Measurements from ENCODE around the gene CHTOP.
"Not testable (repeated sequence)": the region's sequence is repeated elsewhere in the genome, so short reads cannot be mapped to it uniquely, and the experiment has no call there.

CHTOP gene, protein sequence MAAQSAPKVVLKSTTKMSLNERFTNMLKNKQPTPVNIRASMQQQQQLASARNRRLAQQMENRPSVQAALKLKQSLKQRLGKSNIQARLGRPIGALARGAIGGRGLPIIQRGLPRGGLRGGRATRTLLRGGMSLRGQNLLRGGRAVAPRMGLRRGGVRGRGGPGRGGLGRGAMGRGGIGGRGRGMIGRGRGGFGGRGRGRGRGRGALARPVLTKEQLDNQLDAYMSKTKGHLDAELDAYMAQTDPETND

GRCh38 chr1:153633754-153634665 lies at the start of gene CHTOP:
Gene CHTOP, plus strand, starts transcription at chr1:153634066. Its CDS starts 2,523 bp downstream, at chr1:153636589.
- DNase-seq, result peak; percentile 96

DNA sequence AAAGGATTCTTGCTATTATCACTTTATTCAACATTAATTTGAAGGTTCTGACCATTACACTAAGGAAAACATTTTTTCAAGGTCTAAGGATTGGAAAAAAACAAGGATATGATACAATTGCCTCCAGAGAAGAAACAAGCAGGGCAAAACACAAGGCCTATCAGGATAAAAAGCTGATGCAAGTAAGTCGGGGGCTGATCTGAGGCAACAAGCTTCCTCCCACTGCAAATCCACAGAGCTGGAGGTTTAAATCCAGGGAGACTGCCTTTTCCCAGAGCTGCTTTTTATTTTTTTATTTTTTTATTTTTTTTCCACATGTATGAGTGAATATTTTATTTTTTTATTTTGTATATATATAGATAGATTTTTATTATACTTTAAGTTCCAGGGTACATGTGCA lies 48.9 kb upstream of the CHTOP start:
- no peak for DNase-seq

- no peak for DNase-seq
These were observed 47.5 kb upstream of the CHTOP start for GRCh38 chr1:153586347-153586746.

DNA sequence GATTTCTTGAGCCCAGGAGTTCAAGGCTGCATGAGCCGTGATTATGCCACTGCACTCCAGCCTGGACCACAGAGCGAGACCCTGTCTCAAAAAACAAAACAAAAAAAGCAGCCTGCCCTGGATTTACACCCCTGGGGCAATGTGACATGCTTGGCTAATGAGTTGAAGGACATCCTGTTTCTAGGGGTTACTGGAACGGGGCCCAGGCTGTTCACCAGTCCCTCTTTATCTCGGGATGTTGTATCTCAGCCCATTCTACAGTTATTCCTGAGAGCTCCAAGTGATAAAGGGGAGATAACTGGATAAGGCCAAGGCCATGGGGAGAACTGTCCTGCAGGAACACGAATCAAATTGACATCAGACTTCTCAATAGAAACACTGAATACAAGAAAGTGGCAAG lies 46.6 kb upstream of the CHTOP start:
- no peak for DNase-seq

DNA sequence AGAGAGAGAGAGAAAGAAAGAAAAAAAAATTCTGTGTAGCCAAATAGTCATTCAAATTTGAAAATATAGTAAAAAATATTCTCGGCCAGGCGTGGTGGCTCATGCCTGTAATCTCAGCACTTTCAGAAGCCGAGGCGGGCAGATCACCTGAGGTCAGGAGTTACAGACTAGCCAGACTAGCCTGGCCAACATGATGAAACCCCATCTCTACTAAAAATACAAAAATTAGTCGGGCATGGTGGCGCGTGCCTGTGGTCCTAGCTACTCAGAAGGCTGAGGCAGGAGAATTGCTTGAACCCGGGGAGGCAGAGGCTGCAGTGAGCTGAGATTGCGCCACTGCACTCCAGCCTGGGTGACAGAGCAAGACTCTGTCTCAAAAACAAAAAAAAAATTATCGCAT lies 45.8 kb upstream of the CHTOP start:
- not testable (repeated sequence) for DNase-seq

- DNase-seq, result no peak
These were observed 45.4 kb upstream of the CHTOP start for GRCh38 chr1:153588482-153588881.

GRCh38 chr1:153592748-153593147 lies 41.1 kb upstream of the CHTOP start:
- no peak for DNase-seq

DNA sequence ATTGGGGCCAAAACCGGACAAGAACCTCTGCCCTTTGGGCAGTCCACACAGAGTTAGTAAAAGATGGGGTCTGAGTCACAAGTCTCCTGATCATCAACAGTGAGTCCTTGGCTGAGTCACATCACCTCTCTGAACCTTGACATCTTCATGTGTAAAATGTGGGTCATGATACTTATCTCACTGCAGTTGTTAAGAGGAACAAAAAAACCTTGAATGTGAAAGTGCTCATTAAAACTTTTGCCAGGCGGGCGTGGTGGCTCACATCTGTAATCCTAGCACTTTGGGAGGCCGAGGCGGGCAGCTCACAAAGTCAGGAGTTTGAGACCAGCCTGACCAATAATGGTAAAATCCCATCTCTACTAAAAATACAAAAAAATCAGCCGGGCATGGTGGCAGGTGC lies 36.7 kb upstream of the CHTOP start:
- no peak for DNase-seq

DNA sequence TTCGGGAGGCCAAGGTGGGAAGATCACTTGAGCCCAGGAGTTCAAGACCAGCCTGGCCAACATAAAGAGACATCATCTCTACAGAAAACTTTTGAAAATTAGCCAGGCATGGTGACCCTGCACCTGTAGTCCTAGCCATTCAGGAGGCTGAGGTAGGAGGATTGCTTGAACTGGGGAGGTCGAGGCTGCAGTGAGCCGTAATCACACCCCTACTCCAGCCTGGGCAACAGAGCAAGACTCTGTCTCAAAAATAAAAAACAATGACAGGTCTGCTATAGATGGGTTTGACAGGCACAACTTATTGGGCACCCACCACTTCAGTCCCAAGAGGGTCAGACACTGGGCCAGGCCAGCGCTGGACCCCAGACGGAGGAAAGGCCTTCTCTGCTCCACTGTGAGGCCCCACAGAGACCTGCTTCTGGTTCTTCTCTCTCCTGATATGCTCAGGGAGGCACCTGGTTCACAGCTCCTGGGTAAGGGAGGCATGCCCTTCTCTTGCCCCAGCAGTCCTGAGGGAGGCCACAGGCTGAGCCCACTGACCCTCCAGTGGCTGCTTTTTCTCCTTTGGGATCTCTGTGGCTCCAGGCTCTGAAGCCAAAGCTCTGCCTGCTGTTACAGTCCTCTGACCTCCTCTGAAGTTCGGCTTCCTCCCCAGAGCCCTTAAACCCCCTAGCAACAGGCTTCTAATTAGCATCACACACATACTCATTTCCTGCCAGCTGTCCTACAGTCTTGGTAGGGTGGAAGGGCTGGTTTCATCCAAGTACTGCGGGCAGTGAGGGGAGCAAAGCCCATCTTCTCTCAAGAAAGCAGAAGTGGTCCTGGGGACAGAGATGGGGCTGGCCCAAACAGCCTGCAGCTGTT lies 35.3 kb upstream of the CHTOP start:
- DNase-seq, result no peak

GRCh38 chr1:153599847-153600246 lies 34.0 kb upstream of the CHTOP start:
- DNase-seq, result no peak

- DNase-seq, result no peak
These were observed 31.1 kb upstream of the CHTOP start for GRCh38 chr1:153602749-153603148.

- DNase-seq, result no peak
These were observed 27.7 kb upstream of the CHTOP start for GRCh38 chr1:153606194-153606593.

- DNase-seq, result no peak
These were observed 26.5 kb upstream of the CHTOP start for GRCh38 chr1:153607381-153607780.

DNA sequence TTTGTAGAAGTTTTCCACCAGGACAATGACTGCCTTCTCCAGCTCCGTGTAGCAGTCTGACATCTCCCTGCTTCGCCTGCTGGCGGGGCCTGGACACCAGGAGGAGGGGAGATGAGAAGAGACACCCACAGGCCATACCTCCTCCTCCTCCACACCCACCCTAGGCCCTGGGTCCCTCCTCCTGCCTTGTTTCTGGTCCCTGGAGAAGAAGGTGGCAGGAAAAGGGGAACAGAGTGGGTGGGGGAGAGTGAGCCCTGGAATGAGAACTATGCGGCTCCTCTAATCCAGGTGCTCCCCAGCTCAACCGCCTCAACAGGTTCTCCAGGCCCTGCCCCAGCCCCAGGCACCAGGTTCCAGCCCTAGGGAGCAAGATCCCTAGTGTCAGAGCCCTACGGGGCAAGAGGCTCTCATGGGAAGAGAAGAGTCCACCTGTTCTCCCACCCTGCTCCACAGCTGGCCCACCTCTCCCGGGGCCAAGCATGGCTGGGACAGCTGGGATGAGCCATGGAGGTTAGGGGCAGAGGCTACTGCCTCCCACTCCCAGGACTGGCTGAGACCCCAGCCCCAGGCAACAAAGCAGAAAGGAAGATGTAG lies 25.7 kb upstream of the CHTOP start:
- no peak for DNase-seq

GRCh38 chr1:153608742-153609584 lies 24.9 kb upstream of the CHTOP start:
- DNase-seq, result no peak

DNA sequence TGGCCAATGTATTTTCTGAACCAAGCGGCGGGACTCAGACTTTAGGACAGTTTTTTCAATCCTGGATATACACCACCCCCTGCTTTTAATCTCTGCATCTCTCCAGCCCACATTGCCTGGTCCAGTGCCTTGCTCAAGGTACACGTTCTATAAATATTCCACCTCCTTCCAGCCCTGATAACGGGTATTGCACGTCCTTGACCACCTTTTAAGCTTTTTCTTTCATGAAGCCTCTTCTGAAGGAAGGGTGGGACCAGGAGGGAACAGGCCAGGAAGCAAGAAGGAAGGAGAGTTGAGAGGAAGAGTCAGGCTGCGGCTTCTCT lies 24.3 kb upstream of the CHTOP start:
- no peak for DNase-seq

DNA sequence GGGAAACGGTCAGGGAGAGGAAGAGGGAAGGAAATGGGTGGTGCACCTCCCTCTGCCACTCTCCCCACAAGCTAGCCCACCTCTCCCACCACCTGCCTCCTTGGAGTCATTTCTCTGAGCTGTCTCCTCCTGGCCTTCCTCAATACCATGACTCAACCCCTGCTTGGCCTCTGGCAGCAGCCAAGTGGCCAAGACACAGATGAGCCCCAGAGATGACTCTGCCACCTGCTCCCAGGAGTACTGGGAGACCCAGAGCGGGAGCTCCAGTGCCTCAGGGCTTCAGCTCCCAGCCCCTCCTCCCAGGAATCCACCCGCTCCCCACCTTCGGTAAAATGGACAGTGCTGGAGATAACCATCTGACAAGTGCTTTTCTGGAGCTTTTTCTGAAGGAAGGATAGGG lies 23.5 kb upstream of the CHTOP start:
- DNase-seq, result no peak

- no peak for DNase-seq
These were observed 23.0 kb upstream of the CHTOP start for GRCh38 chr1:153610811-153611301.

GRCh38 chr1:153611356-153611755 lies 22.5 kb upstream of the CHTOP start:
- DNase-seq, result no peak

GRCh38 chr1:153612111-153612754 lies 21.6 kb upstream of the CHTOP start:
- no peak for DNase-seq

- DNase-seq, result no peak
These were observed 21.0 kb upstream of the CHTOP start, which contains the start of gene S100A16 for GRCh38 chr1:153612755-153613331. Gene S100A16, minus strand, starts transcription at chr1:153613137. Its CDS starts 4,986 bp downstream, at chr1:153608151.

Data from NCI-H1930 (cell line).